Loucy (cell line): Measurements from ENCODE around the gene TRPM3.

Experiments used
- H2AFZ ChIP-seq: fragments of 200-600 bp; sonication (generic); 2 replicates; pipeline ENCODE4 v1.6.0; 2016; ENCODE audit warnings: antibody characterized with exemption, mild to moderate bottlenecking, low read length, moderate library complexity
- H3F3A ChIP-seq: fragments of 200-600 bp; 2 replicates; pipeline ENCODE4 v1.6.0; 2016; ENCODE audit warnings: antibody characterized with exemption, low read depth, mild to moderate bottlenecking
- H3K27me3 ChIP-seq: fragments of 200-600 bp; sonication (generic); 2 replicates; pipeline ENCODE4 v1.6.1; 2014; ENCODE audit warnings: low read length, mild to moderate bottlenecking; ENCODE audit not compliant: insufficient read depth, poor library complexity, severe bottlenecking
- H3K36me3 ChIP-seq: fragments of 200-600 bp; sonication (generic); 2 replicates; pipeline ENCODE4 v1.6.1; 2016; ENCODE audit warnings: low read length; ENCODE audit not compliant: insufficient read depth
- H3K4me1 ChIP-seq: fragments of 200-600 bp; sonication (generic); 2 replicates; pipeline ENCODE4 v1.5.1; 2014; ENCODE audit warnings: low read length, mild to moderate bottlenecking; ENCODE audit not compliant: insufficient read depth, poor library complexity, severe bottlenecking
- H3K4me2 ChIP-seq: fragments of 200-600 bp; sonication (generic); 2 replicates; pipeline ENCODE4 v1.6.0; 2014; ENCODE audit warnings: antibody characterized with exemption, low read length, low read depth, mild to moderate bottlenecking; ENCODE audit not compliant: poor library complexity, severe bottlenecking
- H3K4me3 ChIP-seq: fragments of 200-600 bp; sonication (generic); 2 replicates; pipeline ENCODE4 v1.5.1; 2014; ENCODE audit warnings: low read length, mild to moderate bottlenecking, mixed read lengths; ENCODE audit not compliant: poor library complexity, severe bottlenecking
- H3K79me2 ChIP-seq: fragments of 200-600 bp; sonication (generic); 2 replicates; pipeline ENCODE4 v1.6.1; 2014; ENCODE audit warnings: low read length; ENCODE audit not compliant: insufficient read depth
- H3K9ac ChIP-seq: fragments of 200-600 bp; sonication (generic); 2 replicates; pipeline ENCODE4 v1.6.0; 2014; ENCODE audit warnings: mild to moderate bottlenecking, low read depth, low read length, moderate library complexity; ENCODE audit not compliant: poor library complexity, severe bottlenecking
- H3K9me2 ChIP-seq: fragments of 200-600 bp; sonication (generic); replicated peaks from 2 replicates; pipeline ENCODE4 v1.6.1; 2016; ENCODE audit warnings: low read depth, low read length, mixed read lengths
- H3K9me3 ChIP-seq: fragments of 200-600 bp; sonication (generic); 2 replicates; pipeline ENCODE4 v1.6.1; 2014; ENCODE audit warnings: mild to moderate bottlenecking, antibody characterized with exemption, low read length, low read depth; ENCODE audit not compliant: insufficient read depth
- H4K20me1 ChIP-seq: fragments of 200-600 bp; sonication (generic); 2 replicates; pipeline ENCODE4 v1.6.0; 2014; ENCODE audit warnings: antibody characterized with exemption, low read length, mild to moderate bottlenecking; ENCODE audit not compliant: insufficient read depth, poor library complexity, severe bottlenecking
- EZH2phosphoT487 ChIP-seq: fragments of 200-600 bp; IDR thresholded peaks from 2 replicates; pipeline ENCODE4 v1.6.1; 2018; ENCODE audit warnings: antibody characterized with exemption, mild to moderate bottlenecking, moderate library complexity, borderline replicate concordance
- TF ChIP-seq, protein P1 (sequence below): fragments of 200-600 bp; sonication (generic); conservative IDR thresholded peaks from 2 replicates; pipeline ENCODE4 v1.5.1; 2014; ENCODE audit warnings: mild to moderate bottlenecking, antibody characterized with exemption, low read length

Gene TRPM3

DNA sequence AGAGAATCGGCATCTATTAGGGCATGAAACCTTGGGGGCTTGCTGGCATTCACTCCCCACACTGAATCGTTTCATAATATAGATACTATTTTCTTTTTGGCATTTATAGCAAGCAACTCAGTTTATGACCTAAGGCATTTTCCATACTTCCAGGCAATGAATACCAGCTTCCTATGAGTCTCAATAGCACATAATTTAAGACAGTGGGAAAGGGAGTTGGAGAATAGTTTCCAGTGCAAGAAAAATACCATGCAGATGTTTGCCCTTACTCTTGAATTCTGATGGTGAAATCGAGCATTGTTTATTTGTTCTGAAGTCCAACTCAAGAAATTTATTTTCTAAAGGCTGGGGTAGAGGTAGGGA lies 531.1 kb downstream of the TRPM3 start:
- TF ChIP-seq, protein P1, sequence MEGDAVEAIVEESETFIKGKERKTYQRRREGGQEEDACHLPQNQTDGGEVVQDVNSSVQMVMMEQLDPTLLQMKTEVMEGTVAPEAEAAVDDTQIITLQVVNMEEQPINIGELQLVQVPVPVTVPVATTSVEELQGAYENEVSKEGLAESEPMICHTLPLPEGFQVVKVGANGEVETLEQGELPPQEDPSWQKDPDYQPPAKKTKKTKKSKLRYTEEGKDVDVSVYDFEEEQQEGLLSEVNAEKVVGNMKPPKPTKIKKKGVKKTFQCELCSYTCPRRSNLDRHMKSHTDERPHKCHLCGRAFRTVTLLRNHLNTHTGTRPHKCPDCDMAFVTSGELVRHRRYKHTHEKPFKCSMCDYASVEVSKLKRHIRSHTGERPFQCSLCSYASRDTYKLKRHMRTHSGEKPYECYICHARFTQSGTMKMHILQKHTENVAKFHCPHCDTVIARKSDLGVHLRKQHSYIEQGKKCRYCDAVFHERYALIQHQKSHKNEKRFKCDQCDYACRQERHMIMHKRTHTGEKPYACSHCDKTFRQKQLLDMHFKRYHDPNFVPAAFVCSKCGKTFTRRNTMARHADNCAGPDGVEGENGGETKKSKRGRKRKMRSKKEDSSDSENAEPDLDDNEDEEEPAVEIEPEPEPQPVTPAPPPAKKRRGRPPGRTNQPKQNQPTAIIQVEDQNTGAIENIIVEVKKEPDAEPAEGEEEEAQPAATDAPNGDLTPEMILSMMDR: no peak
- no peak for TF ChIP-seq EZH2phosphoT487
- no peaks in the 10 kb centered on the region for H3F3A ChIP-seq
- no peaks in the 10 kb centered on the region for H3K4me1 ChIP-seq

DNA sequence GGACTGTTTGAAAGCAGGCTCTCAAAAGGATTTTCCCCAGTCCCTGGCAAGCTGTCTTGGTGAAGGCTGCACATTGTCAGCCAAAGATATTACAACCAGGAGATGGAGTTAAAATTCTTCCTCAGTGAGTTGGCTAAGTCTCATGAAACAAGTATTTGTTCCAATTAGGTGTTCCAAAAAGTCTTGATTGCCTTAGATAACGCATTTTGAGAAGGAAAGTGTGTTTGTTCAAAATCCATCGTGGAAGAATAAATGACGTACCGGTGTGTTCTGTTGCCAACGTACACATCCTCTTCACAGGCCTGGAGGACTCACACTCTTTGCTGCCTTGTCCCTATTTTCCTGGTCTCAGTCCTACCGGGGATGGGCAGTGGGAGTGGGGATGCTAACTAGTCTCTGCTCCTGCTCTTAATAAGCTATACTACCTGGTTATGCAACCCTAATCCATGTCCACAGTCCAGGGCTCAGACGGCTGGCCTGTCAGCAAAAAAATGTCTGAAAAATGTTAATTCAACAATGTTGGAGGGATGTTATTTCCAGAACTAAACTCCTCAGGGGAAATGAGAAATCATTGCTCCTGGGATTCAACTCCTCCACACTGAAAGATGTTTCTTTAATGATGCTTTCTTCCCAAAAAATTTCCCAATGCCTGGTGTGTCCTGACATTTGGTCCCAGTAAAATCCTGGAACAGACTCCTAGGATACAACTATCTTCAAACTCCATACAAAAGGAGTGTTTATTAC lies 531.7 kb downstream of the TRPM3 start:
- Histone ChIP-seq H3K4me2 (no peak overlapping the region), H3F3A (no peaks in the 10 kb centered on the region), H3K27me3 (no peaks in the 10 kb centered on the region), H4K20me1 (no peaks in the 10 kb centered on the region), H2AFZ (no peak overlapping the region), H3K36me3 (no peaks in the 10 kb centered on the region), H3K9me3 (no peaks in the 10 kb centered on the region), H3K4me1 (no peaks in the 10 kb centered on the region), H3K79me2 (no peaks in the 10 kb centered on the region), H3K9ac (no peak overlapping the region), H3K9me2 (no peaks in the 10 kb centered on the region), H3K4me3 (no peak overlapping the region)
- TF ChIP-seq, protein P1: no peak
- no peak for TF ChIP-seq EZH2phosphoT487

More for the DNA sequence above, 531.1 kb downstream of the TRPM3 start:
- no peak overlapping the region for H3K9ac ChIP-seq
- no peaks in the 10 kb centered on the region for H3K9me3 ChIP-seq
- H3K9me2 ChIP-seq: no peaks in the 10 kb centered on the region
- H3K4me2 ChIP-seq: no peak overlapping the region
- no peaks in the 10 kb centered on the region for H3K27me3 ChIP-seq
- H2AFZ ChIP-seq: no peak overlapping the region
- no peaks in the 10 kb centered on the region for H4K20me1 ChIP-seq
- no peaks in the 10 kb centered on the region for H3K79me2 ChIP-seq
- no peaks in the 10 kb centered on the region for H3K36me3 ChIP-seq
- H3K4me3 ChIP-seq: no peak overlapping the region

DNA sequence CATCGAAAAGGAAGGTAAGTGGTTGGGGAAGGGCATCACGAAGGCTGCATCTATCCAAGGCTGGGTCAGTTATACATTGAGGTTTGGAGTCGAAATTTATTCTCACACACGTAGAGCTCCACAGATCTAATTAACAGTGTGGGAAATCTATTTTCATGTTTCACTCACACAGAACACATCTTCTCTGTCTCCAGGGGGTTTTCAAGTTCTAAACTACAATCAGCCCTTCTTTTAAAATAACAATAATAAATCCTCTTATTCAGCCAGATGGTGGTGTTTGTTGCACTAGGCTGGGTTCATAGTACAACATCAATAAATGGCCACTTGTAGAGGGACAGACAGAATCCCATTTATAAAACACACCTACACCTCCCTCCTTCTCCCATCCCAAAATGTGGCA lies 532.4 kb downstream of the TRPM3 start:
- H3K4me1 ChIP-seq: no peaks in the 10 kb centered on the region
- TF ChIP-seq, protein P1: no peak
- TF ChIP-seq EZH2phosphoT487: no peak
- no peaks in the 10 kb centered on the region for H3F3A ChIP-seq
- no peaks in the 10 kb centered on the region for H4K20me1 ChIP-seq
- no peaks in the 10 kb centered on the region for H3K36me3 ChIP-seq
- no peaks in the 10 kb centered on the region for H3K9me3 ChIP-seq
- no peaks in the 10 kb centered on the region for H3K9me2 ChIP-seq
- no peak overlapping the region for H3K9ac ChIP-seq
- no peak overlapping the region for H3K4me2 ChIP-seq
- H3K79me2 ChIP-seq: no peaks in the 10 kb centered on the region
- H2AFZ ChIP-seq: no peak overlapping the region
- no peaks in the 10 kb centered on the region for H3K27me3 ChIP-seq
- H3K4me3 ChIP-seq: no peak overlapping the region
